A549 treated with DMSO at 1 μM for 4 hours (cell line): ENCODE results near the gene FOXA1. TPM values are rescaled to one million over a fixed set of nuclear protein-coding genes. Genes with fewer than 3 reads are reported as not detected.

Source experiments
- total RNA-seq: library from RNA; stranded (reverse); fragments of 200-300 nt; extraction: Qiagen RNA extraction; gene quantifications from 5 replicates; pipeline ENCODE4 v1.2.3, GENCODE V29; 2022; ENCODE audit warnings: low read depth

Gene FOXA1
- 9.4 to 12.9 TPM (median 12.2 TPM) in 5 replicates for total RNA-seq

GRCh38 chr14:37594971-37595808, at the start of gene FOXA1, which contains the start of gene TTC6:
Gene FOXA1 (minus strand): TSS chr14:37595249. CDS start chr14:37594972, 277 bp downstream.
Gene TTC6 (plus strand): TSS chr14:37595629. CDS start chr14:37622065, 26,436 bp downstream.

Other genes starting within 250 kb of the FOXA1 start
- gene TTC6, start 380 bp upstream of the FOXA1 start, total RNA-seq, result 0.36 to 0.78 TPM (median 0.44 TPM) in 5 replicates